ENCODE results near the gene MAGI2. TPM values are rescaled to one million over a fixed set of nuclear protein-coding genes. Genes with fewer than 3 reads are reported as not detected.
A peak's percentile ranks its signal among the peaks of the same experiment; 100 is the strongest.

Gene MAGI2
- total and polyA plus RNA-seq, 2 experiments from 2014 or later, result 10.4 to 26.4 TPM

DNA sequence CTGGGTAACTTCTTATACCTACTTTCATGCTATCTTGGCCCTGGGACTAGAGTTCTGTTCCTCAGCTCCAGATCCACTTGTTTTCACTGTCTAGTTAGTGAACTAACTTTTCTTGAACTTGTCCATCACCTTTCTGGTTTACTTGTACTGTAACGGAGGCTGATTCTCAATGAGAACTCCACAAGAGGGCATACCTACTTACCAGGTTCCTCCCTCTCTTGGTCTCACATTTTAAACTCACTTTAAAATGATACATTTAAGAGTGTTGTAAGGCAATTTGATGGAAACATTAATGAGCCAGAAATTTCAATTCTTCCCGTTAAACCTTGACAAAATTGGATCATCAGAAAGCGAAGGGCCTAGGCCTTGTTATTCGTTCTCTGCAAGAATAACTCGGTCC is 111.6 kb downstream of the MAGI2 start:
- Histone ChIP-seq H3F3A (replicated peaks; ENCODE audit: low read depth) (no peaks in the 10 kb centered on the region), H3K27me3 (ENCODE audit: insufficient read depth) (no peaks in the 10 kb centered on the region), H3K36me3 (ENCODE audit: insufficient read depth) (no peaks in the 10 kb centered on the region), H4K20me1 (replicated peaks; ENCODE audit: insufficient read depth) (no peaks in the 10 kb centered on the region), H3K9me2 (ENCODE audit: insufficient read depth) (no peaks in the 10 kb centered on the region), H3K4me3 (no peak overlapping the region), H3K4me2 (no peak overlapping the region), H3K4me1 (ENCODE audit: insufficient read depth) (no peaks in the 10 kb centered on the region), H3K27ac (ENCODE audit: low read depth) (no peak overlapping the region), H3K79me2 (replicated peaks; ENCODE audit: insufficient read depth) (no peaks in the 10 kb centered on the region), H2AFZ (no peak overlapping the region)
- no peaks in the 10 kb centered on the region for H3K4me1 Mint-ChIP-seq
- no peaks in the 10 kb centered on the region for H3K9me3 Mint-ChIP-seq
- no peaks in the 10 kb centered on the region for H3K27me3 Mint-ChIP-seq (ENCODE audit: insufficient read depth, low read depth, poor library complexity)
- DNase-seq (ENCODE audit: low spot score) (no peak), ATAC-seq (peak; percentile 29; the same call in 1 of the 3 replicates)
- H3K36me3 Mint-ChIP-seq (ENCODE audit: low read depth), result no peaks in the 10 kb centered on the region
- H3K4me3 Mint-ChIP-seq, result no peak overlapping the region
- no peak overlapping the region for H3K27ac Mint-ChIP-seq
- TF ChIP-seq EZH2phosphoT487 (IDR thresholded peaks at IDR 0.05; ENCODE audit: unreplicated experiment) (no peak), NANOG (IDR thresholded peaks at IDR 0.05; ENCODE audit: borderline replicate concordance) (no peak), CREB1 (CRISPR knock-in tag; IDR thresholded peaks at IDR 0.05; ENCODE audit: low read depth) (no peak), ETS1 (IDR thresholded peaks at IDR 0.05) (no peak), POLR2AphosphoS5 (IDR thresholded peaks at IDR 0.05; ENCODE audit: low read depth) (no peak)
- TF ChIP-seq, protein P1, sequence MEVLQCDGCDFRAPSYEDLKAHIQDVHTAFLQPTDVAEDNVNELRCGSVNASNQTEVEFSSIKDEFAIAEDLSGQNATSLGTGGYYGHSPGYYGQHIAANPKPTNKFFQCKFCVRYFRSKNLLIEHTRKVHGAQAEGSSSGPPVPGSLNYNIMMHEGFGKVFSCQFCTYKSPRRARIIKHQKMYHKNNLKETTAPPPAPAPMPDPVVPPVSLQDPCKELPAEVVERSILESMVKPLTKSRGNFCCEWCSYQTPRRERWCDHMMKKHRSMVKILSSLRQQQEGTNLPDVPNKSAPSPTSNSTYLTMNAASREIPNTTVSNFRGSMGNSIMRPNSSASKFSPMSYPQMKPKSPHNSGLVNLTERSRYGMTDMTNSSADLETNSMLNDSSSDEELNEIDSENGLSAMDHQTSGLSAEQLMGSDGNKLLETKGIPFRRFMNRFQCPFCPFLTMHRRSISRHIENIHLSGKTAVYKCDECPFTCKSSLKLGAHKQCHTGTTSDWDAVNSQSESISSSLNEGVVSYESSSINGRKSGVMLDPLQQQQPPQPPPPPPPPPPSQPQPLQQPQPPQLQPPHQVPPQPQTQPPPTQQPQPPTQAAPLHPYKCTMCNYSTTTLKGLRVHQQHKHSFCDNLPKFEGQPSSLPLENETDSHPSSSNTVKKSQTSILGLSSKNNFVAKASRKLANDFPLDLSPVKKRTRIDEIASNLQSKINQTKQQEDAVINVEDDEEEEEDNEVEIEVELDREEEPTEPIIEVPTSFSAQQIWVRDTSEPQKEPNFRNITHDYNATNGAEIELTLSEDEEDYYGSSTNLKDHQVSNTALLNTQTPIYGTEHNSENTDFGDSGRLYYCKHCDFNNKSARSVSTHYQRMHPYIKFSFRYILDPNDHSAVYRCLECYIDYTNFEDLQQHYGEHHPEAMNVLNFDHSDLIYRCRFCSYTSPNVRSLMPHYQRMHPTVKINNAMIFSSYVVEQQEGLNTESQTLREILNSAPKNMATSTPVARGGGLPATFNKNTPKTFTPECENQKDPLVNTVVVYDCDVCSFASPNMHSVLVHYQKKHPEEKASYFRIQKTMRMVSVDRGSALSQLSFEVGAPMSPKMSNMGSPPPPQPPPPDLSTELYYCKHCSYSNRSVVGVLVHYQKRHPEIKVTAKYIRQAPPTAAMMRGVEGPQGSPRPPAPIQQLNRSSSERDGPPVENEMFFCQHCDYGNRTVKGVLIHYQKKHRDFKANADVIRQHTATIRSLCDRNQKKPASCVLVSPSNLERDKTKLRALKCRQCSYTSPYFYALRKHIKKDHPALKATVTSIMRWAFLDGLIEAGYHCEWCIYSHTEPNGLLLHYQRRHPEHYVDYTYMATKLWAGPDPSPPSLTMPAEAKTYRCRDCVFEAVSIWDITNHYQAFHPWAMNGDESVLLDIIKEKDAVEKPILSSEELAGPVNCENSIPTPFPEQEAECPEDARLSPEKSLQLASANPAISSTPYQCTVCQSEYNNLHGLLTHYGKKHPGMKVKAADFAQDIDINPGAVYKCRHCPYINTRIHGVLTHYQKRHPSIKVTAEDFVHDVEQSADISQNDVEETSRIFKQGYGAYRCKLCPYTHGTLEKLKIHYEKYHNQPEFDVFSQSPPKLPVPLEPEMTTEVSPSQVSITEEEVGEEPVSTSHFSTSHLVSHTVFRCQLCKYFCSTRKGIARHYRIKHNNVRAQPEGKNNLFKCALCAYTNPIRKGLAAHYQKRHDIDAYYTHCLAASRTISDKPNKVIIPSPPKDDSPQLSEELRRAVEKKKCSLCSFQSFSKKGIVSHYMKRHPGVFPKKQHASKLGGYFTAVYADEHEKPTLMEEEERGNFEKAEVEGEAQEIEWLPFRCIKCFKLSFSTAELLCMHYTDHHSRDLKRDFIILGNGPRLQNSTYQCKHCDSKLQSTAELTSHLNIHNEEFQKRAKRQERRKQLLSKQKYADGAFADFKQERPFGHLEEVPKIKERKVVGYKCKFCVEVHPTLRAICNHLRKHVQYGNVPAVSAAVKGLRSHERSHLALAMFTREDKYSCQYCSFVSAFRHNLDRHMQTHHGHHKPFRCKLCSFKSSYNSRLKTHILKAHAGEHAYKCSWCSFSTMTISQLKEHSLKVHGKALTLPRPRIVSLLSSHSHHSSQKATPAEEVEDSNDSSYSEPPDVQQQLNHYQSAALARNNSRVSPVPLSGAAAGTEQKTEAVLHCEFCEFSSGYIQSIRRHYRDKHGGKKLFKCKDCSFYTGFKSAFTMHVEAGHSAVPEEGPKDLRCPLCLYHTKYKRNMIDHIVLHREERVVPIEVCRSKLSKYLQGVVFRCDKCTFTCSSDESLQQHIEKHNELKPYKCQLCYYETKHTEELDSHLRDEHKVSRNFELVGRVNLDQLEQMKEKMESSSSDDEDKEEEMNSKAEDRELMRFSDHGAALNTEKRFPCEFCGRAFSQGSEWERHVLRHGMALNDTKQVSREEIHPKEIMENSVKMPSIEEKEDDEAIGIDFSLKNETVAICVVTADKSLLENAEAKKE (CRISPR knock-in tag; IDR thresholded peaks at IDR 0.05), result no peak
- TF ChIP-seq, protein P2, sequence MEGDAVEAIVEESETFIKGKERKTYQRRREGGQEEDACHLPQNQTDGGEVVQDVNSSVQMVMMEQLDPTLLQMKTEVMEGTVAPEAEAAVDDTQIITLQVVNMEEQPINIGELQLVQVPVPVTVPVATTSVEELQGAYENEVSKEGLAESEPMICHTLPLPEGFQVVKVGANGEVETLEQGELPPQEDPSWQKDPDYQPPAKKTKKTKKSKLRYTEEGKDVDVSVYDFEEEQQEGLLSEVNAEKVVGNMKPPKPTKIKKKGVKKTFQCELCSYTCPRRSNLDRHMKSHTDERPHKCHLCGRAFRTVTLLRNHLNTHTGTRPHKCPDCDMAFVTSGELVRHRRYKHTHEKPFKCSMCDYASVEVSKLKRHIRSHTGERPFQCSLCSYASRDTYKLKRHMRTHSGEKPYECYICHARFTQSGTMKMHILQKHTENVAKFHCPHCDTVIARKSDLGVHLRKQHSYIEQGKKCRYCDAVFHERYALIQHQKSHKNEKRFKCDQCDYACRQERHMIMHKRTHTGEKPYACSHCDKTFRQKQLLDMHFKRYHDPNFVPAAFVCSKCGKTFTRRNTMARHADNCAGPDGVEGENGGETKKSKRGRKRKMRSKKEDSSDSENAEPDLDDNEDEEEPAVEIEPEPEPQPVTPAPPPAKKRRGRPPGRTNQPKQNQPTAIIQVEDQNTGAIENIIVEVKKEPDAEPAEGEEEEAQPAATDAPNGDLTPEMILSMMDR (conservative IDR thresholded peaks at IDR 0.05; ENCODE audit: low read depth in 2 of 2), result peak; percentile 35 to 49; a peak in 3 of 4 replicates
